ENCODE results near the gene FILIP1.

The FILIP1 gene

DNA sequence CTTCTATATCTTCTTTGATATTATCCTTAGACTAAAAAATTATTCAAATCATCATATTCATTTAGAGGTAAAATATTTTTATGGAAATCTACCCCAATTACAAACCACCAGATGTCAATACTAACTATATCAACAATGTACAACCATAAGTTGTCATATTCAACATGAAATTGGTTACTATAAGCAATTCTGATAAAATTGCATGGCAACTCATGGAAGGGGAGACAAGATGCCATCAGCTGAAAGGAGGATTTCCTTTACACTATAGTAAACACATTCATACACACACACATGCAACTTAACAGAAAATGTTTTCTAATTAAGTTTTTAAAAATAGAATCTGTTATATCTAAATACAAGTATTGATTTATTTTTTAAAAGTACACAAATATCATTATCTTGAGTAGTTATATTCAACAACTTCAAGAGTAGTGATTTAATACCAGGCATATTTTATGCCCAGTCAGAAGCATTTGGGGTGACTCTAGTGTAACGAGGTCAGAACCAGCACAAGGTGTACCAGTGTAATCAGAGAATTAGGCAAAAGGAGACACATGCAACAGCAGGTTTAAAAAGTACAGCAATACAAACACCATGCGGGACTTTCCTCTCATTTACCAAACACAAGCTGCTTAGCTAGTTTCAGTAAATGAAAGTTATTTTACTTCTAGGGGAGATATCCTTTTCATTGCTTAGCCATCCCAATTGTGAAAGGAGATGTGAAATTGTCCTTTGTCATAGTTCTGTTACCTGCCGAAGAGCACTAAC is 1.0 kb downstream of the FILIP1 start:
- DNase-seq (ENCODE audit: low read depth in 2 of 2) = no peak

DNA sequence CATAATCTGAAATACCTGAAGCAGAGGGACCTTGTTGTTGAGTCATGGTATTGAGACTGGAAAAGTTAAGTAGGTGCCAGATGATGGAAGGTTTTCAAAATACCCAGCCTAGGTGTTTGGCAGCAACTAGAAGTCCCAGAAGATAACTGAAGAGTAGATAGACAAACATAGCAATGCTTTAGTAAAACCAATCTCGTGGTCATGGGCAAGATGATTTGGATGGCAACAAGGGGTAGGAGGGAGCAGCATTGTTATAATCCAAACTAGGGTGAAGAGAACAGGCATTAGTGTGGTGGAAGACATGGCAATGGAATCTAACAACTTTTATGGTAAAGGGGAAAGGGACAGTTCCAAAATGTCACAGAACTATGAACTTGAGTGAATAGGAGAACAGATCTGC is 2.3 kb downstream of the FILIP1 start:
- DNase-seq (ENCODE audit: low read depth in 2 of 2) = no peak

DNA sequence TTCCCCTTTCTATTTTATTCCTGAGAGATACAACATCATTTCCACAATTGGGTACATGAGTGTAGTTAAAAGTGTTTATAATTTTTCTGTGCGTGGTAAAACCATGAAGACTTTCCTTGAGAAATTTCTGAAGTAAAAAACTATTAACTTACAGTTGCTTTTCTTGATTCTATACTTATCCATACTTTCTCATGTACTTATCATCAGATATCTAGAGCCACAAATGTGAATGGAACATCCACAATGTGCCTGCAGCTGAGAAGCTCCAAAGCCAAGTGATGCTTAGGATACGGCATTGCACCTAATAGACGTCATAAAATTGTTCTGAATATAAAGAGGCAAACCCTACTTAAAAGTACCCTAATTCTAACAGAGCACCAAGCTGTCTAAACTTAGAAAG is 2.9 kb downstream of the FILIP1 start:
- no peak for DNase-seq (ENCODE audit: low read depth in 2 of 2)

DNA sequence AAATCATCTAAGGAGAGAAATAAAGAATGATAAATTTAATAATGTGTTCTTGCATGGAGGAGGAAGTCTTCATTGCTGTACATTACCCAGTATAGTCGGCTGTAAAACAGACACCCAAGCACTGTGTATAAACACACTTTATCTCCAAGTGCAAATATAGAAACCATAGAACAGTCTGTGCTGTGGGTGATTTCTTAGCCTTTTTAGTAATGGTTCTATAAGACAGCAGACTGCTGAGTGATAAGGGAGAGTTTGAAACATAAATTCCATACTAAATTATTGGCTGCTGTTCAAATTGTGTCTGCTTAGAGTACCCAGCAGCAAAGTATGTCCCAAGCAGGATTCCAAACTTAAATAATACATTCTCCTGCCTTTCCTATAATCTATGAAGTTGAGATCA is 4.6 kb downstream of the FILIP1 start:
- DNase-seq (ENCODE audit: low read depth in 2 of 2) = no peak

DNA sequence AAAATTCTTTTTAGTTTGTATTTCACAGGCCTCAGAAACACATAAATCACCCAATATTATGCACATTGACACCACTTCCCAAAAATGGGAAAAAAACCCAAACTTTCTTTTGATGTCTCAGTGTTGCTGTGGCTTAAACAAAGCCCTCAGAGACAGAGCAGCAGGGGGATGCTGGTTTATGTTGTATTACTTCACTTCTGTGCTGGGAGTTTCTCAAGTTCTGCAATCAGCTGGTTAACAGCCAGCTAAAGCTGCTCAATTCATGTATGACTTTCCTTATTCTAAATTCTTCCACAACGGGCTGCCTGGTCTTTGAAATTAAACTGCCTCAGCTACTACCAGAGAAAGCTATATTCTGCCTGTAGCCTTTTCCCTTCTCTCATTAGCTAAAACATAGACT is 5.6 kb downstream of the FILIP1 start:
- DNase-seq (ENCODE audit: low read depth in 2 of 2) = no peak

DNA sequence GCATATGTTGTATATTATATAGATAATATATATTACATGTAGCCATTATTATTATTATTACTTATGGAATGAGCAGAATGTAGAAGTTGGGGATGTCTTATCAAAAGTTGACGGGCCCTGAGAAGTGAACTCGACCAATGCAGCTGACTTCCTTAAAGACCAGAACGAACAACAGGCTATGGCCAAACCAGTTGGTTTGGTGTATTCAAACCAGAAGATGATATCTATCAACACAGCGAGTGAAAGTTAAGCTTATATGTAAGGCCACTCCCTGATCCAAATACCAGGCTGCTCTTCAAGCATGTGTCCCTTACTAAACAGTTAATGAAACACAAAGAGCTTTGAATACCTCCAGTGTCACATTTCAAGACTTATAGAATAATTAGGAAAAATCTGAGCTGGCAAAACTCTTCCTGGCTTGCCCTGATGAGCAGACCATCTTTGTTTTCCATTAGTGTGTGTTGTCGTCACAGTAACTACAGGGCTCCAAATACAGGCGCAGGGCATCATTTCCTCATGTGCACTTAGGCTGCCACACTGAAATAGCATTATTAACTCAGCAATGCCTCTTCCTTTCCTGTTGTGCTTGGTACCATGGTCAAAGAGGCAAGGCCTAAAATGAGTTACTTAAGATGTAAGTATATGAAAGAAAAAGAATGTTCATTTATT is 6.6 kb downstream of the FILIP1 start:
- no peak for DNase-seq (ENCODE audit: low read depth in 2 of 2)

DNA sequence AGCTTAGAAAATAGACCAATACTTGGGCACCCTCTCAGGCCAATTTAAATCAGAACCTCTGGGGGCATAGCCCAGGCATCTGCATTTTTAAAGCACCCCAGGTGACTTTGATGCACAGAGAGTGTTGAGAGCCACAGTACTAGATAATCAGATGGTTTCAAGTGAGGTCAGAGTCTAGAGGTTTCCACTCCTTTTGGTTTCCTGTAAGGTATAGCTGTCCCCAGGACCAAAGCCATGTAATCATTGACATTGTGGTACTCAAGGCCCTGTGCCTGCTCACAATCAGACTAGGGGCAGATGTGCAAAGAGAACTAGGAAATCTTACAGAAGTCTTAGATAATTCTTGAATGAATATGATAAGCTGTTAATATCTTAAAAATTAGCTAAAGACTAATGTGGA is 9.1 kb downstream of the FILIP1 start:
- no peak for DNase-seq (ENCODE audit: low read depth in 2 of 2)

DNA sequence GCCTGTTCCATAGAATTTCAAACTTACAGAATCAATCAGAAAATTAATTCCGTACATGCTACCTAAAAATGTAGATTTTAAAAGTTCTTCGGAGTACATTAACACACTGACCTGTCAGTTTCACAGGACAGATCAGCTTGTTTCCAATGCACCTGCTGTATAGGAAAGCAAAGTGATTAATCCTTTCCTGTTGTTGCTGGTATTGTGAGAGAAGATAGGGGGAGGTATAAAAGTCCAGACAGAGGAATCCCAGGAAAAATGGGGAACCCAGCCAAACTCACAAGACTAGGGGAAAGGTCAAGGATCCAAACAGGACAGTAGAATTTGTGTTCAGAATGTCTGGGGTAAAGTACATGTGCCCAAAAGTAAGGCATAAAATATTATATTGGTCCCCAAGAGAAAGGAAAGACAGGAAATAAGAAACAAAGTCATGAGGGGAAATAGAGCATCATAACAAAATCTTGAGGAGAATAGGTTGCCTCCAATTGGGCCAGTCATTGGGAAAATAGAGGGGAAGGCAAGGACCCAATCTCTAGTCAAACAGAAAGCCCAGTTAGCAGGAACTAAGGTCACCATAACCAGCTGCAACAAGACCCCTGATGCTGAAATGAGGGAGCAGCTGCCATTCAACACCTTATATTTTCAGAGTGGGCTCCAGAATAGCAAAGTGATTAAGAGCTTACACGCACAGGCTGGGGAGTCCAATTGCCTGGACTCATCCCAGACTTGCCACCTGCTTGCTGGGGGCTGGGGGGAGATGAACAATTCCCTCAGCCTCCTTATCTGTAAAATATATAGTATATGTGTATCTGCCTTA is 10.3 kb downstream of the FILIP1 start:
- DNase-seq (ENCODE audit: low read depth in 2 of 2) = no peak

DNA sequence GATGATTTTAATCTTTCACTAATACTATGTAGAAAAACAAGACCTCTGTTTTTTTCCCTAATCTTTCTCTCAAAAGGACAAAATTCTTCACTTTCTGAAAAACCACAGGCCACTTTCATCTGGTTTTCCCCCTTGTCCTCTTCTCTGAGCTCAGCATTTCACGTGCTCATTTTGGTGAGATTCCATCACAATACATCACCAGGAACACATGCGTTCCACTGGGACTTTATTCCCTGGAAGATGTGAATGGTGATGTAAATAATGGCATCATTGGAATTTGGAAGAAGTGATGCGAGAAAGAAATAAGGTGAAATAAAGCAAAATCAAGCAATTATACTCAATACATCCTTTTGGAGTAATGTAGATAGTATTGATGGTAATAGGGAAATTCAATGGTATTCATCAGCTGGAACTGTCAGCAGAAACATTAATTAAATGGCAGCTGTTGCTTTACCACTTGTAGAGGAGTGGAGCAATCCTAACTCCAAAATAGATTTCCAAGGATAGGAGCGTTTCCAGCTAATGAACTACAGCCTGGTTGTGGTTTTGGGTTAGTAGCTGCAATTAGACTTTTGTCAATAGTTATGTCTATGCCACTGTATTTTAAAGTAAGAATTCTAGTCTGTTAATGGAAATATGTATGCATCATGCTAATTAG is 11.5 kb downstream of the FILIP1 start:
- DNase-seq (ENCODE audit: low read depth in 2 of 2) = no peak

DNA sequence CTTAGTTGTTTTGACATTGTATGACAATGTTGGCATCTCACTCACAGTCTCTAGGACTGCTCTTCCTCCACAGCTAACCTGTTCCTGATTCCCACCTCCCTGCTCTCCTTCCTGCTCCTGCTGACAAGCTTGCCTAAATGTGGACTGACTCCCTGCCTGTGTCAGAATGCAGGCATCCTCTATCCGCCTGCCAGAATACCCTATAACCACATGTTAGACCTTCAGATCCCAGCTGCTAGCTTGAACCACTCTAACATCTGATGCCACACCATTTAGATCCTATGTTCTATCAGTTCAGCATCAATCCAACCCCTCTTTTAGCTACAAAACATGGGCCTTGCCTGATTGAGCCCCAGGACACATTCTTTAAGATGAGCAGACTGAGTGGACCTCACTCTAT is 12.2 kb downstream of the FILIP1 start:
- DNase-seq (ENCODE audit: low read depth in 2 of 2) = no peak

DNA sequence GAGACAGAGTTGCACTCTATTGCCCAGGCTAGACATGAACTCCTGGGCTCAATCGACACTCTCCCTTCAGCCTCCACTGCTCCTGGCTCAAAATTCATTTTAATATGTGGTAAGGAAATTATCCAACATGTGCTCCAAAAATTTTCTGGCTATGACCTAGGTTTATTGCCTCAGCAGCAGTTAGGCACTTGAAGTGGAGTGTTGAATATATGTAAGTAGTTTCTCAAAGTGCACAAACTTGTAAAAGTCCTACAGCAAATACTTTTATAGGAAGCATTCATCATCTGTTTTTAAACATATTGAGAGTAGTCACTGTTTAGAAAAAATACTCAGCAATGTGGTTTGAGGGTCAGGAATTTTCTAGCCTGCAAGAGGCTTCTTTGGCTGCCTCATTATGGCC is 13.2 kb downstream of the FILIP1 start:
- DNase-seq (ENCODE audit: low read depth in 2 of 2) = no peak

DNA sequence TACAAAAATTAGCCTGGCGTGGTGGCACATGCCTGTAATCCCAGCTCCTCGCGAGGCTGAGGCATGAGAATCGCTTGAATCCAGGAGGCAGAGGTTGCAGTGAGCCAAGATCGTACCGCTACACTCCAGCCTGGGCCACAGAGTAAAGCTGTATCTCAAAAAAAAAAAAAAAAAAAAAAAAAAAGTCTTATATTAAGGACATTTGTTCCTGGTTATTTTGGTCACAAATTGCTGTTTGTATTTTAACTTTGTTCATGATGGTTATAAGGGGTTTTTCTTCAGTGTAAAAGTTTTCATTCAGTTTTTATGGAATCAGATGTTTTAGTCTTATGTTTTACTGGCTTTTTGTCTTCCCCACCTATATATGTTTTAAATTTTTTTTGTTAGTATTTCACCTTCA is 13.9 kb downstream of the FILIP1 start:
- DNase-seq (ENCODE audit: low read depth in 2 of 2) = no peak

DNA sequence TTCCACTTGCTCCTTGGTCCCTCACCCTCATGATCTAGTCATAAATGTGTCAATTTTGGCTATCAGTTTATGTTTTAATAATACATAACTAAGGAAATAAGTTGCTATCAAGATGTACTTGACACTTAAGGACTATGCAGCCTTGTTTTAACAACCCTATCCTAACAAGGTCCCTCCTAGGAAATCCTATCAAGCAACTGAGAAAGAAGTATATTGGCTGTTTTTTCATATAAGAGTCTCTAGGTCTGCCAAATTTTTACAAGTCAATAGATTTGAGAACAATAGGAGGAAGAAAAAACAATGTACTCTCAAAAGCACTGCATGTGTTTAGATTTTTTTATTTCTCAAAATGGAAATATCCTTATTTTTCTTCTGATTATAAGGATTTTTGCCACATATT is 14.7 kb downstream of the FILIP1 start:
- DNase-seq (ENCODE audit: low read depth in 2 of 2) = no peak

DNA sequence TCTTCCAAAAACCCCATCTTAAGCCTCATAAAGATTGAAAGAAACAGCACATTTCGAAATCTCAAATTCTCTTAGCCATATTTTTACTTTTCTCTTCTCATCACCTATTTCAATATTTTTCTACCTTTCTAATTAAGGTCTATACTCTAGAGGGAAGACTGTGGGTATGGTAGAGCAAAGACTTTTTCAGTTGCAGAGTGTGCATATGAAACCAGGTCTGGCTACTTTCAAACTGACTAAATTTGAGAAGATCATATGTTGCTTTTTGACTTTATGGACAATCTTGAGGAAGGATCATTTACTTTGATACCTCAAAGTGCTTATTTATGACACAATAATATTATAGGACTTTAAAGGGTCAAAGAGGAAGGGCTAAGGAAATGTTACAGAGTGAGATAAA is 20.7 kb downstream of the FILIP1 start:
- DNase-seq (ENCODE audit: low read depth in 2 of 2) = no peak

DNA sequence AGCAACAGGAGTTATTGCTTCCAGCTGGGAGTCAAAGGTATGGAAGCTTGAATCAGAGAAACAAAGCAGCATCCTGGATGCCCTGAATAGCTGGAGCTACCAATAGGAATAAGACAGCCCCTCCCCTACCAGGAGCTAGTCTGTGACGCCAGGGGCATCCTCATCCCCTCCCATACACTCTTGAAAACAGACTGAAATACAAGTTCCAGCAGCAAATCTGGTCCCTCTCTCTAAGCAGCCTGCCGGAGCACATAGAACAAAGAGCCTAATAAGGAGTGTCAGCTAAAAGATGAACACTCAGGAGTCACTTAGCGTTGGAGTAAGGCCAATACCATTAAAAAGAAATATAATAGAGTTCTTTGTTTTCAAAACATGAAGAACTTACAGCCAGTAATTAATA is 25.6 kb downstream of the FILIP1 start:
- no peak for DNase-seq (ENCODE audit: low read depth in 2 of 2)

DNA sequence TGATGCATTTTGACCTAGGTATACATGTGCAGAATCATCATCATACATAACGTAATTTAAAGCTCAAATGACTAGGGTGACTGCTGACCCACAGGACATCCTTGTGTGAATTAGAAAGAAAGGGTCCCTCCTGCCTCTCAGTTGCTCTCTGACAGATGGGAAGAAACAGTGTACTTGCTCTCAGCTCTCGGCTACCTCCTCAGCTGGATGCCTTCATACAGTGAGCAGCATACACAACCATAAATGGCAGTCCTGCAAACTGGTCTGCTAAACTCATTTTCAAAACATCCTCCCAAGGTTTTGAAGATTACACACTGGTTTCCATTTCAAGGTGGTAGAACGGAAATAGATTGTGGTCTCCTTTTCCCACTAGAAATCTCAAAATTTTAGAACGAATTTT is 26.3 kb downstream of the FILIP1 start:
- DNase-seq (ENCODE audit: low read depth in 2 of 2) = no peak

DNA sequence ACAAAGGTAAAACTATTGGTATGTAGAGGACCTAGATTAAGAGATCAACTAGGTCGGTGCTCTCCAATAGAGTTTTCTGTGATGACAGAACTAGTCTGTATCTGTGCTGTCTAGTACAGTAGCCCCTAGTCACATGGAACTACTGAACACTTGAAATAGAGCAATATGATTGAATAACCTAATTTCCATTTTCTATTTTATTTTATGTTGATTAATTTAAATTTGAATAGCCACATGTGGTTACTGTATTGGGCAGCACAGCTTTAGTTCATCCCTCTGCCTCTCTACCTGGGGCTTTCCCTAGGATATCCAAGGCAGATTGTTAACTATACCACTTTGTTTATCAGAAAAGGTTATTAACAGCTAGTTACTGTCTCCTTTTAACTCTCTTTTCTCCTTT is 27.0 kb downstream of the FILIP1 start:
- DNase-seq (ENCODE audit: low read depth in 2 of 2) = no peak

DNA sequence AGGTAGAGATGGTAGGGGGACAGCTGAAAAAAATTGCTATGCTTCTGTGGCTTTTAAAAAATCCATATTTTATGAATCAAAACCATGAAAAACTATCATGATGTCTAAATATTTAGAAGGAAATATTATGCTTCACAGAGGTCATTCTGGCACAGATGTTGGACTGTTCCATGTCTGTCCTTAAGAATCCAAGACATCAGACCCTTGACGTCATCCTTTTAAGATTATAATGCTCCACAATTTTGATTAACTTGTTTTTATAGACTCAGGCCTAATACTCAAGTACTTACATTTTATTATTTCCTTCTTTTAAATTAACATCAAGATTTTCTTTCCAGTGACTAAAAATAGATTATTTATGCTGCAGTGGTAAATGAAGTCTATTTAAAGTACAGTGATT is 29.7 kb downstream of the FILIP1 start:
- no peak for DNase-seq (ENCODE audit: low read depth in 2 of 2)

DNA sequence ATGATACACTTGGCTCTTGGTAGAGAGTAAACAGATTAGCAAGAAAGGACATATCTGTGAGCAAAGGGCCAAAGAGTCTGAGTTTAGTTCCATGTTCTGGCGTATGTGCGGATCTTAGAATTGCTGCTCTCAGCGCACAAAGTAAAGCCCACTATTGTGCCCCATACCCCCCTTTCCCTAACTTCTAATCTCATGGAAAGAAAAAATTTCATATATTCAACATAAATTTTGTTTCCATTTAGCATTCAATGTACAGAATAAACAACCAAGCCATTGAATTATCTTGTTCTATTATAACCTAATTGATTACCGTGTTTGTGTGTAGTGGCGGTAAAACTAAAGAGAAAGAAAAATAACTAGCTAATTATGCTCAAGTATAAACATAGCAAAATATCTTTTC is 30.5 kb downstream of the FILIP1 start:
- no peak for DNase-seq (ENCODE audit: low read depth in 2 of 2)

DNA sequence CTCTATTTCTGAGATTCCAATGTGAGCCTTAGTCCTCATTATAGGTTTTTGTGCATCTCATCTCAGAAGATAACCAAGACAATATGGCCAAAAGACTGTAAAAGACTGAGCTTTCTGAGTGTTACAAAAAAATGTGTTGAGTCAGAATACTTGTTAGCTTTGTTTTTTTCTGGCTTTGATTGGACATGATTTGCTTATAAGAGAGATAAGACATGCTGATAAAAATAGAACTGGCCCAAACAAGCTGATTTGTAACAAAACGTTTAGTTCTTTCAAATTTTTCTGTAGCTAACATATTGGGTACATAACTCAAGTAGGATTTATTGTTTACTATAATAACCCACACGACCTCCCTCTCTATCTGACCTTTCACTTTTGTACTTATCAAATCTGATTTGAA is 32.9 kb downstream of the FILIP1 start:
- DNase-seq (ENCODE audit: low read depth in 2 of 2) = no peak

DNA sequence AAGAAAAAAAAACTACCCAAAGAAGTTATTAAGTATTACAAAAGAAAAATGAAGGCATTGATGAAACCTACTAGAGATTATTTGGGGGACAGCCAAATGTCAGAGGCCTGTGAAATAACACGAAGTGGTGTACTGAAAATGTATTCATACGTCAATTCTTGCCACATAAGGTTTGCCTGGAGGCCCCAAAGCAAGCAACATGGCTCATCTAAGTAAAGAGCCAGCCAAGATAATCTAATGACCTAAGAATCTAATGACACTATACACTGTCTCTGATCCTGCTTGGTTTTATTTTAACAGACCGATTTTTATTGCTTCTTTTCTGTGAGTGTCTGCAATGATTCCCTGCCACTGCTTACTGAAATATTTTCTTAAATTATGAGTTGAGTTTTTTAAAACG is 34.7 kb downstream of the FILIP1 start:
- no peak for DNase-seq (ENCODE audit: low read depth in 2 of 2)

DNA sequence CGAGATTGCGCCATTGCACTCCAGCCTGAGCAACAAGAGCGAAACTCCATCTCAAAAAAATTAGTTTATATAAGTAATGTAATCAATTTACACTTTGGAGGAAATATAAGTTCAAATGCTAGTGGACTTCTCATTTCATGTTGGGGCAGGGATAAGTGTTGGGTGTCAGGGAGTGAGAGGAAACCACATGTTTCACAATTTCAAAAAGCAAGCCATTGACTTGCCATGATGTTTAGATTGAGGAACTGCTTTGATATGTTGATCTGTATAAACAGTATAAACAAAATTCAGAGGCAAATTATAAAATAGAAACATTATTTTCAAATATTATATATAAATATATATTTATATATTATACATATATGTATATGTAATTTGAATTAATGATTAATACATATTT is 42.7 kb downstream of the FILIP1 start:
- DNase-seq (ENCODE audit: low read depth in 2 of 2) = no peak
